Measurements from ENCODE around the gene CCER1. TPM values are rescaled to one million over a fixed set of nuclear protein-coding genes. Genes with fewer than 3 reads are reported as not detected.

The CCER1 gene
- total and polyA plus RNA-seq, 2 experiments from 2014 or later, result not detected

DNA sequence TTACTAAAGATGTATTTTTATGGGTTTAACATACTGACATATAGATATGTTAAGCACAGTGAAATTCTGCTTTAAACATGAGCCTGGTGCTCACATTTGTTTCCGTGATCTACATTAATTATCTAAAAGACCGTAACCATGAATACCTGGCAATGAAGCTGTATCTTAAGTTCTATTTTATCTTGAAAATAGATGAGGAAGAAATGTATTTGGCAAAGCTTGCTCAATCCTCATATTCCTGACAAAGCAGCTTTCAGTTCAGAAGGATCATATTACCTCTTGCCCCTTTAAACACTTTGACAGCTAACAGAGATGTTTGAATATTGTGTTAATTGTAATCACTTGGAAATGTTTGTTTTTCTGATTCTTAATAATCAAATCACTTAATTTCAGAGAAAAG is 40.0 kb upstream of the CCER1 start:
- Histone ChIP-seq H3K27ac (no peak overlapping the region), H3K9me3 (ENCODE audit: low read depth) (no peaks in the 10 kb centered on the region), H3K4me2 (ENCODE audit: unreplicated experiment) (peak overlapping the region; percentile 38), H3K36me3 (ENCODE audit: low read depth) (no peaks in the 10 kb centered on the region), H3K79me2 (ENCODE audit: insufficient read depth) (no peaks in the 10 kb centered on the region), H3K9ac (no peak overlapping the region), H3K9me2 (ENCODE audit: insufficient read depth) (no peaks in the 10 kb centered on the region), H4K20me1 (ENCODE audit: insufficient read depth) (no peaks in the 10 kb centered on the region), H3K4me3 (no peak overlapping the region), H3F3A (ENCODE audit: insufficient read depth) (no peaks in the 10 kb centered on the region), H3K4me1 (ENCODE audit: insufficient read depth) (no peaks in the 10 kb centered on the region), H2AFZ (peak overlapping the region; percentile 51), H3K27me3 (replicated peaks; ENCODE audit: insufficient read depth) (no peaks in the 10 kb centered on the region)
- DNase-seq, result no peak
- in situ Hi-C loops (cut with MboI), result no loop called here
- WGBS, 2 experiments (ENCODE audit: low coverage in 1 of 2, low lambda C conversion rate in 2 of 2, missing lambda C conversion rate in 2 of 2), result 27% methylated on average over 2 of the region's 2 CpGs
- no peak for TF ChIP-seq EZH2phosphoT487 (IDR thresholded peaks at IDR 0.05; ENCODE audit: insufficient read depth, low read depth)
- TF ChIP-seq EZH2 (IDR thresholded peaks at IDR 0.05; ENCODE audit: insufficient read depth, poor library complexity, severe bottlenecking), result no peak

DNA sequence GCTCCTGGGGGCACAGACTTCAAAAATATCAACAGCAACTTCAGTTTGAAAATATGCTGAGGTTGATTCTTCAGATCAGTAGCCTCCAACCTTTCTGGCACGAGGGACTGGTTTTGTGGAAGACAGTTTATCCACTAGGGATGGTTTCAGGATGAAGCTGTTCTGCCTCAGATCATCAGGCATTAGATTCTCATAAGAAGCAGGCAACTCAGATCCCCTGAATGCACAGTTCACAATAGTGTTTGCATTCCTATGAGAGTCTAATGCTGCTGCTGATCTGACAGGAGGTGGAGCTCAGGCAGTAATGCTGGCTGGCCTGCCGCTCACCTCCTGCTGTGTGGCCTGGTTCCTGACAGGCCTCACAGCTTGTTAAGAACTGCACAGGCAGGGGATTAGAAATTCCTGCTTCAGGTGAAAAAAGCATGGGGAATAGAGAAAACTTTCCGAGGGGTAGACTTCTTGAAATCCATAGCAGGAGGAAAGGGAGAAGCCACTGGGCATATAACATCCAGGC is 37.0 kb upstream of the CCER1 start:
- TF ChIP-seq EZH2 (IDR thresholded peaks at IDR 0.05; ENCODE audit: insufficient read depth, poor library complexity, severe bottlenecking) (no peak), EZH2phosphoT487 (IDR thresholded peaks at IDR 0.05; ENCODE audit: insufficient read depth, low read depth) (no peak)
- H3K4me3 ChIP-seq, result no peak overlapping the region
- H3K9me3 ChIP-seq (ENCODE audit: low read depth), result no peaks in the 10 kb centered on the region
- no peak overlapping the region for H2AFZ ChIP-seq
- no peak overlapping the region for H3K4me2 ChIP-seq (ENCODE audit: unreplicated experiment)
- H3K27ac ChIP-seq, result no peak overlapping the region
- WGBS, 2 experiments (ENCODE audit: low coverage in 1 of 2, low lambda C conversion rate in 2 of 2, missing lambda C conversion rate in 2 of 2), result 84 to 87% methylated on average over 3 of the region's 3 CpGs
- H3F3A ChIP-seq (ENCODE audit: insufficient read depth), result no peaks in the 10 kb centered on the region
- H3K9me2 ChIP-seq (ENCODE audit: insufficient read depth), result no peaks in the 10 kb centered on the region
- no peak overlapping the region for H3K9ac ChIP-seq
- H3K79me2 ChIP-seq (ENCODE audit: insufficient read depth), result no peaks in the 10 kb centered on the region
- H3K36me3 ChIP-seq (ENCODE audit: low read depth), result no peaks in the 10 kb centered on the region
- in situ Hi-C loops (cut with MboI), result no loop called here
- no peaks in the 10 kb centered on the region for H3K4me1 ChIP-seq (ENCODE audit: insufficient read depth)
- H4K20me1 ChIP-seq (ENCODE audit: insufficient read depth), result no peaks in the 10 kb centered on the region
- H3K27me3 ChIP-seq (replicated peaks; ENCODE audit: insufficient read depth), result no peaks in the 10 kb centered on the region
- no peak for DNase-seq

DNA sequence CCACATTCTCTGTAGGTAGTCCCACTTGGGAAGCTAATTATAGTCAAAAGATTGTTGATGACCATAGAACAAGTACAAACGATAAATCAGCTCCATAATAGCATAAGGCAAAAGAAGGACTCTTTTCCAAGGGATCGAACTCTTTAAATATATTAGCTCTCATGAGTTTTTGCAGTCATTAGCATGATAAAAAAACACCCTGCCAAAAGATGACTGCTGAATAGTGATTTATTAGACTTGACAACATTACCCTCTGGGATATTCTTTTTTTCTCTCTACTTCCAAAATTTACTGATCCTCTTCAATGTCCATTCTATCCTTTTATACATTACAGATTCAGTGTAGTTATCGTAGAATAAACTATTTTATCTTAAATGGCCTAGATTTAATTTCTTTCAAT is 35.6 kb upstream of the CCER1 start:
- Histone ChIP-seq H3K79me2 (ENCODE audit: insufficient read depth) (no peaks in the 10 kb centered on the region), H3K9me3 (ENCODE audit: low read depth) (no peaks in the 10 kb centered on the region), H4K20me1 (ENCODE audit: insufficient read depth) (no peaks in the 10 kb centered on the region), H3K27ac (no peak overlapping the region), H3K9ac (no peak overlapping the region), H3K4me2 (ENCODE audit: unreplicated experiment) (no peak overlapping the region), H3K36me3 (ENCODE audit: low read depth) (no peaks in the 10 kb centered on the region), H3K4me3 (no peak overlapping the region), H3F3A (ENCODE audit: insufficient read depth) (no peaks in the 10 kb centered on the region), H3K9me2 (ENCODE audit: insufficient read depth) (no peaks in the 10 kb centered on the region), H3K4me1 (ENCODE audit: insufficient read depth) (no peaks in the 10 kb centered on the region), H3K27me3 (replicated peaks; ENCODE audit: insufficient read depth) (no peaks in the 10 kb centered on the region), H2AFZ (no peak overlapping the region)
- 34 to 37% methylated on average over 3 of the region's 3 CpGs for WGBS, 2 experiments (ENCODE audit: low coverage in 1 of 2, low lambda C conversion rate in 2 of 2, missing lambda C conversion rate in 2 of 2)
- TF ChIP-seq EZH2phosphoT487 (IDR thresholded peaks at IDR 0.05; ENCODE audit: insufficient read depth, low read depth) (no peak), EZH2 (IDR thresholded peaks at IDR 0.05; ENCODE audit: insufficient read depth, poor library complexity, severe bottlenecking) (no peak)
- DNase-seq, result no peak
- in situ Hi-C loops (cut with MboI), result no loop called here

DNA sequence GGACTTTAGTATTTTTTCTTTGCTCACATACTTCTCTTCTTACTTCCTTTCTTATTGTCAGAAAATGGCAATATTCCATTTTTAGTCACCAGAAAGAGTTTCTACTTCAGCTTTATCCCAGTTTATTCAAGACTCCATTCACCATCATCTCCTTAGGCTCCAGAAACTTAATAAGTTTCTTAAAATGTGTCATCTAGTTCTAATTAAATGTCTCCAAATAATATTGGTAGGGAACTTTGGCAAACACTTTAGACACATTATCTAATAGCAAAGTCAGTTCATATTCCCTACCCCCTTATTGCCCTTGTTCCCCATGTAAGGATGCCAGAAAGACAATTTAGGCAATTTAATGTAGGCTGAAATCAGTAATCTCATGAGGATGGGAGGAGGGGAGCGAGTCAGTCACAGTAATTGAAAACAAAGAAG is 34.7 kb upstream of the CCER1 start:
- Histone ChIP-seq H3K4me1 (ENCODE audit: insufficient read depth) (no peaks in the 10 kb centered on the region), H3K9me2 (ENCODE audit: insufficient read depth) (no peaks in the 10 kb centered on the region), H3K4me3 (no peak overlapping the region), H4K20me1 (ENCODE audit: insufficient read depth) (no peaks in the 10 kb centered on the region), H2AFZ (0 out of 2 replicates have a peak overlapping the region, but pooled peaks have one; percentile 4), H3K9ac (no peak overlapping the region), H3K9me3 (ENCODE audit: low read depth) (no peaks in the 10 kb centered on the region), H3K27me3 (replicated peaks; ENCODE audit: insufficient read depth) (no peaks in the 10 kb centered on the region), H3K36me3 (ENCODE audit: low read depth) (no peaks in the 10 kb centered on the region), H3K27ac (no peak overlapping the region), H3F3A (ENCODE audit: insufficient read depth) (no peaks in the 10 kb centered on the region), H3K79me2 (ENCODE audit: insufficient read depth) (no peaks in the 10 kb centered on the region), H3K4me2 (ENCODE audit: unreplicated experiment) (no peak overlapping the region)
- in situ Hi-C loops (cut with MboI), result loop anchor here (10.0 kb wide), 2 partner anchors 115 to 185 kb away; no protein-coding TSS in a partner anchor
- DNase-seq, result no peak
- WGBS, 2 experiments (ENCODE audit: low coverage in 1 of 2, low lambda C conversion rate in 2 of 2, missing lambda C conversion rate in 2 of 2), result 37 to 61% methylated on average over 1 of the region's 1 CpG
- TF ChIP-seq EZH2phosphoT487 (IDR thresholded peaks at IDR 0.05; ENCODE audit: insufficient read depth, low read depth) (no peak), EZH2 (IDR thresholded peaks at IDR 0.05; ENCODE audit: insufficient read depth, poor library complexity, severe bottlenecking) (no peak)

Data from GM23248 (cell line).